ENCODE measurements around the gene STRAP. TPM values are rescaled to one million over a fixed set of nuclear protein-coding genes. Genes with fewer than 3 reads are reported as not detected.

The STRAP gene
- total and polyA plus RNA-seq, 9 of the 15 experiments (the other 6 are each of a cell fraction or from before 2014, with no cell fraction given), result 58.5 to 134 (median 89.5) TPM

DNA sequence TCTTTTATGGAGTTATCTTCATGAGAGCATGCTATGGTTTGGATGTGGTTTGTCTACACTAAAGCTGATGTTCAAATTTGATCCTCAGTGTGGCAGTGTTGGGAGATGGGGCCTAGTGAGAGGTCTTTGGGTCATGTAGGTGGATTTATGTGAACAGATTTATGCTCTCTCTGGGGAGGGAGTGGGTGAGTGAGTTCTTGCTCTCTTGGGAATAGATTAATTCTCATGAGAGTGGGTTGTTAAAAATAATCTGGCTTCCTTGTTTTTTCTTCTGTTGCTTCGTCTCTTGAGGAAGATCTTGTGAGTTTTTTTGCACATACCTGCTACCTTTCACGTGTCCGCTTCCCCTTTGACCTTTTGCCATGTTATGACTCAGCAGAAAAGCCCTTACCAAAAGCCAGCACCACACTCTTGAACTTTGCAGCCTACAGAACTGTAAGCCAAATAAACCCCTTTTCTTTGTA, 49.4 kb downstream of the STRAP start (continued):
- TF ChIP-seq, protein P1, sequence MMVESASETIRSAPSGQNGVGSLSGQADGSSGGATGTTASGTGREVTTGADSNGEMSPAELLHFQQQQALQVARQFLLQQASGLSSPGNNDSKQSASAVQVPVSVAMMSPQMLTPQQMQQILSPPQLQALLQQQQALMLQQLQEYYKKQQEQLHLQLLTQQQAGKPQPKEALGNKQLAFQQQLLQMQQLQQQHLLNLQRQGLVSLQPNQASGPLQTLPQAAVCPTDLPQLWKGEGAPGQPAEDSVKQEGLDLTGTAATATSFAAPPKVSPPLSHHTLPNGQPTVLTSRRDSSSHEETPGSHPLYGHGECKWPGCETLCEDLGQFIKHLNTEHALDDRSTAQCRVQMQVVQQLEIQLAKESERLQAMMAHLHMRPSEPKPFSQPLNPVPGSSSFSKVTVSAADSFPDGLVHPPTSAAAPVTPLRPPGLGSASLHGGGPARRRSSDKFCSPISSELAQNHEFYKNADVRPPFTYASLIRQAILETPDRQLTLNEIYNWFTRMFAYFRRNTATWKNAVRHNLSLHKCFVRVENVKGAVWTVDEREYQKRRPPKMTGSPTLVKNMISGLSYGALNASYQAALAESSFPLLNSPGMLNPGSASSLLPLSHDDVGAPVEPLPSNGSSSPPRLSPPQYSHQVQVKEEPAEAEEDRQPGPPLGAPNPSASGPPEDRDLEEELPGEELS (CRISPR knock-in tag; IDR thresholded peaks at IDR 0.05; ENCODE audit: borderline replicate concordance), result no peak
- TF ChIP-seq MEIS2 (IDR thresholded peaks at IDR 0.05; ENCODE audit: partially characterized antibody) (peak; percentile 3), EZH2 (IDR thresholded peaks at IDR 0.05; ENCODE audit: borderline replicate concordance, low read depth, low read length) (no peak), XRCC4 (IDR thresholded peaks at IDR 0.05; ENCODE audit: extremely low read depth, insufficient read depth, insufficient read length) (no peak), ZNF583 (CRISPR knock-in tag; IDR thresholded peaks at IDR 0.05) (no peak), HNRNPL (IDR thresholded peaks at IDR 0.05; ENCODE audit: low read depth, low read length) (no peak), ZKSCAN1 (IDR thresholded peaks at IDR 0.05; ENCODE audit: low read depth, low read length) (no peak), ZNF165 (CRISPR knock-in tag; IDR thresholded peaks at IDR 0.05; ENCODE audit: borderline replicate concordance) (no peak), ZNF384 (IDR thresholded peaks at IDR 0.05; ENCODE audit: low read depth, low read length) (no peak), ZNF436 (CRISPR knock-in tag; IDR thresholded peaks at IDR 0.05) (no peak), ZNF253 (CRISPR knock-in tag; conservative IDR thresholded peaks at IDR 0.05) (no peak), FOXJ3 (CRISPR knock-in tag; IDR thresholded peaks at IDR 0.05) (no peak), ZNF444 (CRISPR knock-in tag; IDR thresholded peaks at IDR 0.05) (no peak), NCOA6 (IDR thresholded peaks at IDR 0.05) (no peak), IRF2 (CRISPR knock-in tag; IDR thresholded peaks at IDR 0.05) (no peak), MAFK (IDR thresholded peaks at IDR 0.05; ENCODE audit: low read length) (no peak), ZNF134 (CRISPR knock-in tag; conservative IDR thresholded peaks at IDR 0.05) (no peak), ZNF239 (CRISPR knock-in tag; IDR thresholded peaks at IDR 0.05) (no peak), EHMT2 (IDR thresholded peaks at IDR 0.05) (no peak), TEAD1 (CRISPR knock-in tag; IDR thresholded peaks at IDR 0.05) (no peak), HMG20B (CRISPR knock-in tag; IDR thresholded peaks at IDR 0.05) (no peak)
- TF ChIP-seq, protein P2, sequence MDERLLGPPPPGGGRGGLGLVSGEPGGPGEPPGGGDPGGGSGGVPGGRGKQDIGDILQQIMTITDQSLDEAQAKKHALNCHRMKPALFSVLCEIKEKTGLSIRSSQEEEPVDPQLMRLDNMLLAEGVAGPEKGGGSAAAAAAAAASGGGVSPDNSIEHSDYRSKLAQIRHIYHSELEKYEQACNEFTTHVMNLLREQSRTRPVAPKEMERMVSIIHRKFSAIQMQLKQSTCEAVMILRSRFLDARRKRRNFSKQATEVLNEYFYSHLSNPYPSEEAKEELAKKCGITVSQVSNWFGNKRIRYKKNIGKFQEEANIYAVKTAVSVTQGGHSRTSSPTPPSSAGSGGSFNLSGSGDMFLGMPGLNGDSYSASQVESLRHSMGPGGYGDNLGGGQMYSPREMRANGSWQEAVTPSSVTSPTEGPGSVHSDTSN (CRISPR knock-in tag; IDR thresholded peaks at IDR 0.05; ENCODE audit: low read depth), result no peak
- TF ChIP-seq, protein P2 (tag; conservative IDR thresholded peaks at IDR 0.05; ENCODE audit: low read depth), result peak; percentile 53
- TF ChIP-seq, protein P3, sequence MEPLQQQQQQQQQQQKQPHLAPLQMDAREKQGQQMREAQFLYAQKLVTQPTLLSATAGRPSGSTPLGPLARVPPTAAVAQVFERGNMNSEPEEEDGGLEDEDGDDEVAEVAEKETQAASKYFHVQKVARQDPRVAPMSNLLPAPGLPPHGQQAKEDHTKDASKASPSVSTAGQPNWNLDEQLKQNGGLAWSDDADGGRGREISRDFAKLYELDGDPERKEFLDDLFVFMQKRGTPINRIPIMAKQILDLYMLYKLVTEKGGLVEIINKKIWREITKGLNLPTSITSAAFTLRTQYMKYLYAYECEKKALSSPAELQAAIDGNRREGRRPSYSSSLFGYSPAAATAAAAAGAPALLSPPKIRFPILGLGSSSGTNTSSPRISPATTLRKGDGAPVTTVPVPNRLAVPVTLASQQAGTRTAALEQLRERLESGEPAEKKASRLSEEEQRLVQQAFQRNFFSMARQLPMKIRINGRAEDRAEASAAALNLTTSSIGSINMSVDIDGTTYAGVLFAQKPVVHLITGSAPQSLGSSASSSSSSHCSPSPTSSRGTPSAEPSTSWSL (CRISPR knock-in tag; IDR thresholded peaks at IDR 0.05; ENCODE audit: borderline replicate concordance), result no peak
- TF ChIP-seq, protein P4, sequence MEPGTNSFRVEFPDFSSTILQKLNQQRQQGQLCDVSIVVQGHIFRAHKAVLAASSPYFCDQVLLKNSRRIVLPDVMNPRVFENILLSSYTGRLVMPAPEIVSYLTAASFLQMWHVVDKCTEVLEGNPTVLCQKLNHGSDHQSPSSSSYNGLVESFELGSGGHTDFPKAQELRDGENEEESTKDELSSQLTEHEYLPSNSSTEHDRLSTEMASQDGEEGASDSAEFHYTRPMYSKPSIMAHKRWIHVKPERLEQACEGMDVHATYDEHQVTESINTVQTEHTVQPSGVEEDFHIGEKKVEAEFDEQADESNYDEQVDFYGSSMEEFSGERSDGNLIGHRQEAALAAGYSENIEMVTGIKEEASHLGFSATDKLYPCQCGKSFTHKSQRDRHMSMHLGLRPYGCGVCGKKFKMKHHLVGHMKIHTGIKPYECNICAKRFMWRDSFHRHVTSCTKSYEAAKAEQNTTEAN (CRISPR knock-in tag; IDR thresholded peaks at IDR 0.05), result no peak
